GM21786 (cell line): Measurements from ENCODE around the gene AHCYL2.
"Not testable (repeated sequence)": the region's sequence is repeated elsewhere in the genome, so short reads cannot be mapped to it uniquely, and the experiment has no call there.

ENCODE experiments used
- ATAC-seq: cut with Tn5 transposase; IDR thresholded peaks from one replicate; pipeline ENCODE4 v1.9.1; 2021; ENCODE audit not compliant: unreplicated experiment

Gene AHCYL2

DNA sequence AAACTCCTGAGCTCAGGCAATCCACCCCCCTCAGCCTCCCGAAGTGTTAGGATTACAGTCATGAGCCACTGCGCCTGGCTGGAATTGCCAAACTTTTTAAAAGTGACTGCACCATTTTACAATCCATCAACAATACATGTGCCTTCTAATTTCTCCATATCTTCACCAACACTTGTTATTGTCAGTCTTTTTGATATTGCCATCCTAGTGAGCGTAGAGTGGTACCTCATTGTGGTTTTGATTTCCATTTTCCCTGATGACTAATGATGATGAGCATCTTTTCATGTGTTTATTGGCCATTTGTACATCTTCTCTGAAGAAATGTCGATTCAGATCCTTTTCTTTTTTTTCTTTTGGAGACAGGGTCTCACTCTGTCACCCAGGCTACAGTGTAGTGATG is 187.7 kb downstream of the AHCYL2 start:
- no peak for ATAC-seq

DNA sequence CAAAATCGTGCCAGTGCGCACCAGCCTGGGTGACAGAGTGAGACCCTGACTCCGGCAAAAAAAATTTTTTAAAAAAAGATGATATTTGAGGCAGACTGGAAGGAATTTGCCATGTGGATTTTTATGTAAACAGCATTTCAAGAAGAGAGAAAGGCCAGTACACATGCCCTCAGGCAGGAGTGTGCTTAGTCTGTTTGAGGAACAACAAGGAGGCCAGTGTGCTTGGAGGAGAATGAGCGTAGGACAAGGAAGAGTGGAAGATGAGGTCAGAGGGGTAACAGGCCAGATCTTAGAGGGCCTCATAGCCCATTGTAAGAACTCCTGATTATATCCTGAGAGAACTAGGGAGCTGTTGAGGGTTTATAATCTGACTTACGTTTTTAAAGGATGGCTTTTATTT is 192.2 kb downstream of the AHCYL2 start:
- ATAC-seq: no peak

DNA sequence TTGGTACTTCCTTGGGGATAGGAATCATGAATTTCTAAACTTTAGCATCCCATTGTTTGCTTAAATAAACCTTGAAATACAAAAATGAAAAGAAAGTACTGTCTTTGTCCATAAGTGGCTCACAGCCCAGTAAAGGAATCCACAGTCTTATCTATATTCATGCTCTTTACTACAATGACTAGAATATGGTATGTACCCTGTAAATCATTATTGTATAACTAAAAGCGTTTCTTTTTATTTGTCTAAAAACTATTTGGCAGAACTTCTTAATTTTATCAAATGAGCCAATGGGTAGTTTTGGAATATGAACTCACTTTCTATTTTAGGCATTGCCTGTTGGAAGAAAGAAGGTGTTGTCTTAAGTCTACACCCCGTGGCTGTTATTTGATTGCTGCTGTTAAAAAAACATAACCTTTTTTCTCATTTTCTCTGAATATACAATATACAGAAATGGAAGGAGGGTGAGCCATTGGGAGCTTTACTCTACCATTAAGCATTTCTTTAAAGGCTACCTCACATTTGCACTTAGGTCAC is 197.0 kb downstream of the AHCYL2 start:
- ATAC-seq: no peak

GRCh38 chr7:129422727-129423126 is 197.9 kb downstream of the AHCYL2 start:
- ATAC-seq: no peak

DNA sequence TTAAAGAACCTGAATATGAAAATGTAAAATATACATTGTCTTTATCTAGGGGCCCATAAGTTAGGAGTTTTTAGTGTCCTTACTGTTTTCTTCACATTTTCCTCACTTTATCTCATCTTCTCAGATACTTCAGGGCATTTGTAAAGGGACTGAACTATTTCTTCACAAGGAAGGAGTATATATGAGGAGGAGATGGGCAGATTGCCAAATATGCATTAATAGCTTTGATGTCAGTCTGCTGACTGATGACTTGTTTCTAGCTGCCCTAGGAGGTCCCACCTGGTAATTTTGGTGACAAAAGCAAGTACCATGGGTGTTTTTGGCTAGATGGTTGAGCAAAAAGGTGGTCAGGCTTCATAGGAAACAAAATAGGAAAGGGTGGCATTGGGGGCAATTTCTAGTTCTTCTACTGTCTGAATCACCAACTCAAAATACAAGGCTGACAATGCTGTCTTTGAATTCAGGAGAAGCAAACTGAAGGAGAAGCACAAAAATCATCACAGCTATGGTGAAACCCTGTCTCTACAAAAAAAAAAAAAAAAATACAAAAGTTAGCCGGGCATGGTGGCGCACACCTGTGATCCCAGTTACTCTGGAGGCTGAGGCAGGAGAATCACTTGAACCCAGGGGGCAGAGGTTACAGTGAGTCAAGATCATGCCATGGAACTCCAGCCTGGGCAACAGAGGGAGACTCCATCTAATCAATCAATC is 199.0 kb downstream of the AHCYL2 start:
- no peak for ATAC-seq

DNA sequence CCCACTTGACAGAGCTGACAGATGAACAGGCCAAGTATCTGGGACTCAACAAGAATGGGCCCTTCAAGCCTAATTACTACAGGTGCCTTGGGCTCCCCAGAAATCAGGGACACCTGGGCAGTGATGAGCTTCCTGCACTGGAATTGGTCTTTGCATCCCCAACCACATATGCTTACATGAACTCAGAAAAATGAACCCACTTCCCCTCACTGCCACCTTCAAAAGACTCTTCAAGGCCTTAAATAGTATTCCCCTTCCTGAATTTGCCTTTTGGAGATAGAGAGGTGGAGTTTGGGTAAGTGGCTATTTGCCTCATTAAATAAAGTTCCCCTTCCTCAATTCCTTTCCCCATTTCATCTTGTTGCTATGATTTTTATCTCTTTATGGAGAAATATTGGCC is 201.7 kb downstream of the AHCYL2 start:
- ATAC-seq: no peak

DNA sequence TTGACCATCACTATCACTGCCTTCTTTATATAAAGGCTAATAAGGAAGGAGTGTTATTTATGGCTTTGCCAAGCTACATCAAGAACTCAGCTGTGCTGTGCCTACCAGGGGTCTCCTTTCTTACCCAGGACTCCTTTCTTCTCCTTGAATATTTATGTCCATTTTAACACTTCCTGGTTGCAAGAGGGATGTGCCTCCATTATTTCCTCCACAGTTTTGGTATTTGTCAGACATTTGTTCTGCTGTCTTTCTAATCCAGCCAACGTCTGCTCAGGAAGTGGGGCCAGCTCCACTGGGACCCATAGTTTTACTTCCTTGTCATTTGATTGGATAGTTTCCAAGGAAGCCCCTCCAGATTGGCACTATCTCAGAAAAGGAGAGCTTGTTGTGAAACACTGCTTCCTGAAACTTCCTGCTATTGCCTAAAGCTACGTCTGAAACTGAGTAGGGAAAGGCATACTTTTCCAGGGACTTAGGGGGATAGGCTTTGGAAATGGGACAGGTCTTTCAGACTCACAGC is 202.8 kb downstream of the AHCYL2 start:
- no peak for ATAC-seq

DNA sequence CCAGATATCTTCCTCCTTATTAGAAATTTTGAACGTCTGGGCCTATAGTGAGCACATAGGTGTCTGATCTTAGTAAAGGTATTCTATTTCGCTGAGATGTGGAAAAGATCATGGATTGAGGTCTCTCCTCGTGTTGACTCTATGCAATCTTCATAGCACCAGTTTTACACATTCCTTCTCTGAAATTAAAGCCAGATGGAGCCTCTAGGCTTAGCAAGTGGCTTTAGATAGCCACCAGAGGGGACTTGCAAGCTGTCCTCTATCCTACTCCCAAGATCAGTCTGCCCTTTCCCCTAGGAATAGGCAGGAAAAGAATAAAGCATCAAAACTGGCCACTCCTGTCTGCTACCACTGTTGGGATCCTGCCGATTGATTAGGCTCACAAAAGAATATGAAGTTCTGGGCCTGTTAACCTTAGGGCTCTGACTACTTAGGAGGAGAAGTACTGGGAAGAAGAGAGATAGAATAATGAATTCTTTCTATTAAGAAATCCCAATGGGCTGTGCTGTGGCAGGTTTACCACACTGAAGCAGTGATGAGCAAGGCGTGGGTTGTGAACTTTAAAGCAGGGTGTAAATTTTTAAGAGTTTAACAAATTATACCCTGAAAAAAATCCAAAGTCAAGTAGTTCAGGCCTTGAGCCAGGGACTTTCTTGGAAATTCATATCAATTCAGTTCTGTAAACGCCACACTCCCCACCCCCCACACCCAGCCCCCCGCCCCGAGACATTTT is 207.2 kb downstream of the AHCYL2 start:
- ATAC-seq: no peak

DNA sequence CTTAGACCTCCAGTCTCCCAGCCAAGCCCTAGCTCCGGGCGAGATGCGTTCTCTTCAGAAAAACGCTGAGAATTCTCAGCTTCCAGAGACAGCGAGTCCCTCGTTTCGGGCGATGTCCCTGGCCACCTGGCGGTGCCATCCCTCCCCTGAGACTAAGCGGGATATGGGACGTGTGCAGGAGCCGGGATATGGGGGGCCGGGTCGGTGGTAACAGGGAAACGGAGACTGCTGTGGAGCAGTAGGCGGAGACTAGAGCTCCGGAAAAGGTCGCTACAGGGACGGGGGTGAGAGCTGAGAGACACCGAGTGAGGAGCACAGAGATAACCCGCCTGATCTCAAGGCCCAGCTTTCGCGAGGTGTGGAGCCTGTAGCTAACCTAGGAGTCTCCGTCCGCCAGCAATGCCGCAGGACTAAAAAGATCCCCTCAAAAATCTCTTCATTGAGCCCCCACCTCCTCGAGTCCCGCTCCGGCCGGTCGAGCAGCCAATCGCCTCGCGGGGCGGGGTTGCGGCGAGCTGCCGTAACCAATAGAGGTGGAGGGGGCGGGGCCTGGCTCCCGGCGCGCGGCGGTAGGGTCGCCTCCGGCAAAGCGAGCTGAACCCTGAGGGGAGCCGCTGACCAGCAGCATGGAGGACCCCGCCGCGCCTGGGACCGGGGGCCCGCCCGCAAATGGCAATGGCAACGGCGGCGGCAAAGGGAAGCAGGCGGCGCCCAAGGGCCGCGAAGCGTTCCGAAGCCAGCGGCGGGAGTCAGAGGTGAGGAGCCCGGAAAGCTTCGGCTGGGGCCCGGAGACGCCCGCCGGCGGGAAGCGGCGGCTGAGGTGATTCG is 209.2 kb downstream of the AHCYL2 start, which contains the start of gene STRIP2:
Gene STRIP2, plus strand, starts transcription at position 586 of the 828 bp plus-strand sequence. Its CDS starts 41 bp downstream, at position 627.
- peak; percentile 97 for ATAC-seq

- no peak for ATAC-seq
Observed at GRCh38 chr7:129434675-129435318, 210.0 kb downstream of the AHCYL2 start.

DNA sequence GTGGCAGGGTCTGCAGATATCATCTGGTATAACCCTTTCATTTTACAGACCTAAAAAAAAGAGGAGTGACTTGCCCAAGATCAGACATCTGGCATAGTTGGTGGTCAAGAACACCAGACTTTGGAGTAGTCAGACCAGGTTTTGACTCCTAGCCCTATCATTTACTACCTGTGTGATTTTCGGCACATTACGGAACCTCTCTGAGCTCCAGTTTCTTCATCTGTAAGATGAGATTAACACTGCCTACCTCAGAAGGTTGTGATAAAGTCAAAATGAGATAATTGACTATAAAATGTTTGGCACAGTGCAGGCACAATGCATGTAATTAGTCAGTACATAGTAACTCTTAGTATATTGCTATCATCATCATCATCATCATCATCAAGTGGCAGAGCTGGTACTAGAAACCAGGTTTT is 210.6 kb downstream of the AHCYL2 start:
- ATAC-seq: no peak

- ATAC-seq: no peak
Observed at GRCh38 chr7:129436335-129436923, 211.6 kb downstream of the AHCYL2 start.

DNA sequence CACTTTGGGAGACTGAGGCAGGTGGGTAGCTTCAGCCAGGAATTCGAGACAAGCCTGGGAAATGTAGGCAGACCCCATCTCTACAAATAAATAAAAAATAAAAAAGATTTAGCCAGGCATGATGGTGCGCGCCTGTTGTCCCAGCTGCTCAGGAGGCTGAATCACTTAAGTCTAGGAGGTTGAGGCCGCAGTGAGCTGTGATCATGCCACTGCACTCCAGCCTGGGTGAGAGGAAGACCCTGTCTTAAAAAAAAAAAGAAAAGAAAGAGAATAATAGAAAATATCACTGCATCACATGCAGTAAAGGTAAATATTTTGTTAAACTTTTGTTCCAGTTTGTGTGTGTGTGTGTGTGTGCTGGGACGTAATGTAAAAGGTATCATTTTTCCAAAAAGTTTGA is 212.4 kb downstream of the AHCYL2 start:
- ATAC-seq: no peak

GRCh38 chr7:129438281-129438838 is 213.5 kb downstream of the AHCYL2 start:
- no peak for ATAC-seq

DNA sequence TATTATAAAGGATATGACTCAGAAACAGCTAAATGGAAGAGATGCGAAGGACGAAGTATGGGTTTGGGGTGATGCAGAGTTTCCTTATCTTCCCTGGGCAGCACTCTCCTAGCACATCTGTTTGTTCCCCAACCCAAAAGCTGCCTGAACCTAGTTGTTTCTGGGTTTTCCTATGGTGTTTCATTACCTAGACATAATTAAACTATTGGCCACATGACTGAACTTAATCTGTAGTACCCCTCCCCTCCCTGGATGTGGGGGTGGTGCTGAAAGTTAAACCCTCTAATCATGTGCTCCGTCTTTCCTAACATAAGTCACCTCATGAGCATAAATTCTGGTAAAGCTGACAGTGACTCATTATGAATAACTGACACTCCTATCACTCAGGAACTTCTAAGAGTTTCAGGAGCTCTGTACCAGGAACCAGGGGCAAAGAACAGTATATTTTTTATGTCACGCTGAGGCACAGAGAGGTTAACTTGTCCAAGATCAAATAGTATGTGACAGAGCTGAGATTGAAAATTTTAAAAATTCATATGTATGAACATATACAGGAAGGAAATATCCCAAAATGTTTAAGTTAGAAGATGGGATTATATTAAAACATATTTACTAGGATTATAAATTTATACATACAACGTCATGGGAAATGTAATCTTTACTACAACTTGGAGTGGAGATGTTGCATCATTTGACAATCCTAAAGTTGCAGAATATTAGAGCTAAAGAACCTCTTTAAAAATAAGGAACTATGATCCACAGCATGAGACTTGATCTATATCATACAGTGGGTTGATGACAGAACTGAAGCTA is 214.2 kb downstream of the AHCYL2 start:
- ATAC-seq: no peak

DNA sequence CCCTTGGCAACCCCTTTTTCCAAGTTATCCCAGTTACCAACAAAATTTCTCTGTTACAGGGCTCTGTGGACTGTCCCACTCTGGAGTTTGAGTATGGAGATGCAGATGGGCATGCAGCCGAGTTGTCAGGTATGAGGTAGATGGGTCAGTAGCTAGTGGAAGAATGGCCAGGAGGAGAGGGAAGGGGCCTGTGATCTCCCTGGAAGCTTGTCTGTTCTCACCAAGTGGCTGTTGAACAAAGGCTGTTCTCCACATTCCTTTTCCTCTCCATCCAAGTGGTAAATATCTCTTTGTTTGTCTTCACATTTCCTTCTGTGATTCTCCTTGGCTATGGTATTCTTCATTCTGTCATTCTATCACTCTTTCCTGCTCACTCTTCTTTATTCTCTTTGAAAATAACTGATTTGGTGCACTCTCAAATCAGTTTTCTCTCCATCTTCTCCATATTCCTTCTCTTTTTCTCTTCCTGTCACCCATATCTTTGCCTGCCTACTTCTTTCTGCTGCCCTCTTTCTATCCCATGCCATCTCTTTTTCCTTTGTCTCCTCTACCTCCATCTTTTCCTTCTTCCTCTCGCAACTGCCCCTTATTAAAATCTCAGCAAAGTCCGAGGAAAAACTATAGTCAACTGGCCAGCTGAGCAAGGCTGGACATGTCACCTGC is 215.3 kb downstream of the AHCYL2 start:
- no peak for ATAC-seq

- no peak for ATAC-seq
Observed at GRCh38 chr7:129443612-129444011, 218.8 kb downstream of the AHCYL2 start.

GRCh38 chr7:129444776-129445175 is 219.9 kb downstream of the AHCYL2 start:
- not testable (repeated sequence) for ATAC-seq
